Loucy (cell line): Measurements from ENCODE around the gene CALML3.

Source experiments
- H2AFZ ChIP-seq: fragments of 200-600 bp; sonication (generic); 2 replicates; pipeline ENCODE4 v1.6.0; 2016; ENCODE audit warnings: antibody characterized with exemption, mild to moderate bottlenecking, low read length, moderate library complexity
- H3F3A ChIP-seq: fragments of 200-600 bp; 2 replicates; pipeline ENCODE4 v1.6.0; 2016; ENCODE audit warnings: antibody characterized with exemption, low read depth, mild to moderate bottlenecking
- H3K27me3 ChIP-seq: fragments of 200-600 bp; sonication (generic); 2 replicates; pipeline ENCODE4 v1.6.1; 2014; ENCODE audit warnings: low read length, mild to moderate bottlenecking; ENCODE audit not compliant: insufficient read depth, poor library complexity, severe bottlenecking
- H3K36me3 ChIP-seq: fragments of 200-600 bp; sonication (generic); 2 replicates; pipeline ENCODE4 v1.6.1; 2016; ENCODE audit warnings: low read length; ENCODE audit not compliant: insufficient read depth
- H3K4me1 ChIP-seq: fragments of 200-600 bp; sonication (generic); 2 replicates; pipeline ENCODE4 v1.5.1; 2014; ENCODE audit warnings: low read length, mild to moderate bottlenecking; ENCODE audit not compliant: insufficient read depth, poor library complexity, severe bottlenecking
- H3K4me2 ChIP-seq: fragments of 200-600 bp; sonication (generic); 2 replicates; pipeline ENCODE4 v1.6.0; 2014; ENCODE audit warnings: antibody characterized with exemption, low read length, low read depth, mild to moderate bottlenecking; ENCODE audit not compliant: poor library complexity, severe bottlenecking
- H3K4me3 ChIP-seq: fragments of 200-600 bp; sonication (generic); 2 replicates; pipeline ENCODE4 v1.5.1; 2014; ENCODE audit warnings: low read length, mild to moderate bottlenecking, mixed read lengths; ENCODE audit not compliant: poor library complexity, severe bottlenecking
- H3K79me2 ChIP-seq: fragments of 200-600 bp; sonication (generic); 2 replicates; pipeline ENCODE4 v1.6.1; 2014; ENCODE audit warnings: low read length; ENCODE audit not compliant: insufficient read depth
- H3K9ac ChIP-seq: fragments of 200-600 bp; sonication (generic); 2 replicates; pipeline ENCODE4 v1.6.0; 2014; ENCODE audit warnings: mild to moderate bottlenecking, low read depth, low read length, moderate library complexity; ENCODE audit not compliant: poor library complexity, severe bottlenecking
- H3K9me2 ChIP-seq: fragments of 200-600 bp; sonication (generic); replicated peaks from 2 replicates; pipeline ENCODE4 v1.6.1; 2016; ENCODE audit warnings: low read depth, low read length, mixed read lengths
- H3K9me3 ChIP-seq: fragments of 200-600 bp; sonication (generic); 2 replicates; pipeline ENCODE4 v1.6.1; 2014; ENCODE audit warnings: mild to moderate bottlenecking, antibody characterized with exemption, low read length, low read depth; ENCODE audit not compliant: insufficient read depth
- H4K20me1 ChIP-seq: fragments of 200-600 bp; sonication (generic); 2 replicates; pipeline ENCODE4 v1.6.0; 2014; ENCODE audit warnings: antibody characterized with exemption, low read length, mild to moderate bottlenecking; ENCODE audit not compliant: insufficient read depth, poor library complexity, severe bottlenecking
- CTCF ChIP-seq: fragments of 200-600 bp; sonication (generic); conservative IDR thresholded peaks from 2 replicates; pipeline ENCODE4 v1.5.1; 2014; ENCODE audit warnings: mild to moderate bottlenecking, antibody characterized with exemption, low read length
- EZH2phosphoT487 ChIP-seq: fragments of 200-600 bp; IDR thresholded peaks from 2 replicates; pipeline ENCODE4 v1.6.1; 2018; ENCODE audit warnings: antibody characterized with exemption, mild to moderate bottlenecking, moderate library complexity, borderline replicate concordance

Gene CALML3

DNA sequence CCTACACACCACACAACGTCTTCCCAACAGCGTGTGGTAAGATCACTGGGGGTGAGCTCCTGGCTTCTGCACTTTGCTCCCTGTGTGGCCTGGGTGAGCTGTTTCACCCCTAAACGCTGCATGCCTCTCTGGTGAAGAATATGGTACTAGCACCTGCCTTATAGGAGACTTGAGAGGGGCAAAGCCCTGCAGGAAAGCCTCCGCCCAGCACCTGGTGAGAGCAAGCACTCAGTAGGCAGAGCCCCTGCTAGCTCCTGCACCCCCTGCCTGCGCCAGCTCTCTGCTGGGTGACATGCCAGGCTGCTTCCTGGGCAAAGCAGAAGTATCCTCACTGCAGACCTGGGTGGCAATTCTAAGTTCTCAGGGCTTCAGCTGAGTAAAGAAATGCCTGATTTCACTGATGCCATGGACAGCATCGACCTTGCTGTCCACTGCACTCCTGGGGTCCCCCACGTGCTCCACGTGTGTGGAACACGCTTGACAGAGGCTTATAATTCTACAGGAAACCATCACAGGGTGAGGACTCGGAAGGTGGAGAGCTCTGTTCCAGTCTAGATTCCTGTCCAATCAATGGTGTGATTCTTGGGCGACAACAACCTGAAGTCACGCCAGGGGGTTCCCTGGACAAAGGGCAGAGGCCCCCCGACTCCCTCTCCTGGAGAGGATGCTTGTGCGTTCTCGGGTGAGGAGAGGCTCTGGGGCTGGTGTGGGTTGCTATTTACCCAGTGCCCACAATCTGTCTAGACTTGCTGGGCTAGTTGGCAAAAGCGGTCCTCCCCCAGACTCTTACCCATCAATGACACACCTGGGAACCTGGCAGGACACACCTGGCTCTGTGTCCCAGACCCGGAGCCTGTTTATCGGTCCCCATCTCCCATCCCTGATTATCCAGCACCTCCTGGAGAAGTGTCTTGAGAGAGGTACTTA lies 20.4 kb upstream of the CALML3 start:
- no peaks in the 10 kb centered on the region for H3K27me3 ChIP-seq
- H3K4me2 ChIP-seq = no peak overlapping the region
- no peaks in the 10 kb centered on the region for H3K36me3 ChIP-seq
- H4K20me1 ChIP-seq = no peaks in the 10 kb centered on the region
- H2AFZ ChIP-seq = no peak overlapping the region
- no peak overlapping the region for H3K4me3 ChIP-seq
- H3K79me2 ChIP-seq = no peaks in the 10 kb centered on the region
- H3K9ac ChIP-seq = no peak overlapping the region
- H3K9me3 ChIP-seq = no peaks in the 10 kb centered on the region
- TF ChIP-seq EZH2phosphoT487 = no peak
- no peak for TF ChIP-seq CTCF
- H3F3A ChIP-seq = no peaks in the 10 kb centered on the region
- no peaks in the 10 kb centered on the region for H3K9me2 ChIP-seq
- H3K4me1 ChIP-seq = no peaks in the 10 kb centered on the region

DNA sequence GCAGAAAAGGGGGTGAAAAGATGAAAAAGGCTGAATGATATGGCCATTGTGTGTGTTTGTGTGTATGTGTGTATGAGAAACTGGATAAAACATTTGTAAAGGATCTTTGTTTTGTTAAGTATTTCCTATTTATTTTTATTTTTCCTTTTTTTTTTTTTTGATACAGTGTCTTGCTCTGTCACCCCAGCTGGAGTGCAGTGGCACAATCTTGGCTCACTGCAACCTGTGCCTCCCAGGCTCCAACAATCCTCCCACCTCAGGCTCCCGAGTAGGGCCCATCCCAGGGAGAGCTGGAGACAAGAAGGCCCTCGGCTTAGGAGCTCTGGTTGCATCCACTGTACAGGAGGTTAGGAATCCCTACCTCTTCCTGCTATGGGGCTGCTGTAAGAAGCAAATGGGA lies 18.5 kb upstream of the CALML3 start:
- Histone ChIP-seq H3K9ac (no peak overlapping the region), H3K4me3 (no peak overlapping the region), H3K9me2 (no peaks in the 10 kb centered on the region), H3F3A (no peaks in the 10 kb centered on the region), H3K79me2 (no peaks in the 10 kb centered on the region), H3K36me3 (no peaks in the 10 kb centered on the region), H2AFZ (no peak overlapping the region), H3K27me3 (no peaks in the 10 kb centered on the region), H3K4me2 (no peak overlapping the region), H3K9me3 (no peaks in the 10 kb centered on the region), H3K4me1 (no peaks in the 10 kb centered on the region), H4K20me1 (no peaks in the 10 kb centered on the region)
- TF ChIP-seq EZH2phosphoT487 = no peak
- TF ChIP-seq CTCF = no peak

GRCh38 chr10:5506751-5507648 lies 17.8 kb upstream of the CALML3 start:
- Histone ChIP-seq H3F3A (no peaks in the 10 kb centered on the region), H4K20me1 (no peaks in the 10 kb centered on the region), H3K36me3 (no peaks in the 10 kb centered on the region), H3K9me3 (no peaks in the 10 kb centered on the region), H3K79me2 (no peaks in the 10 kb centered on the region), H3K9ac (no peak overlapping the region), H3K4me1 (no peaks in the 10 kb centered on the region), H3K4me2 (no peak overlapping the region), H2AFZ (no peak overlapping the region), H3K4me3 (no peak overlapping the region), H3K9me2 (no peaks in the 10 kb centered on the region), H3K27me3 (no peaks in the 10 kb centered on the region)
- TF ChIP-seq EZH2phosphoT487 (no peak), CTCF (no peak)
